Trophoblast cell (in vitro differentiated cells and primary cell): ENCODE results near the gene GPR173.

Source experiments
- DNase-seq, 2 donors: peaks; one replicate each; pipeline ENCODE4 v3.0.0-alpha.2; 2016
- H2AFZ ChIP-seq: 2 replicates; pipeline ENCODE4 v1.6.1; 2013; ENCODE audit warnings: low read length, moderate library complexity, mild to moderate bottlenecking; ENCODE audit not compliant: insufficient read depth, poor library complexity
- H2AK5ac ChIP-seq: 2 replicates; pipeline ENCODE4 v1.6.1; 2013; ENCODE audit warnings: mild to moderate bottlenecking, low read length
- H2BK120ac ChIP-seq: 2 replicates; pipeline ENCODE4 v1.6.1; 2013; ENCODE audit warnings: low read length, mild to moderate bottlenecking, moderate library complexity; ENCODE audit not compliant: insufficient read depth, poor library complexity
- H2BK12ac ChIP-seq: 2 replicates; pipeline ENCODE4 v1.6.1; 2013; ENCODE audit warnings: mild to moderate bottlenecking, low read length, moderate library complexity
- H2BK5ac ChIP-seq: 2 replicates; pipeline ENCODE4 v1.6.1; 2013; ENCODE audit warnings: low read length, low read depth, moderate library complexity, mild to moderate bottlenecking; ENCODE audit not compliant: poor library complexity
- H3K14ac ChIP-seq: 2 replicates; pipeline ENCODE4 v1.6.1; 2013; ENCODE audit warnings: mild to moderate bottlenecking, low read length
- H3K18ac ChIP-seq: 2 replicates; pipeline ENCODE4 v1.6.1; 2013; ENCODE audit warnings: mild to moderate bottlenecking, low read length
- H3K23ac ChIP-seq: 2 replicates; pipeline ENCODE4 v1.6.1; 2013; ENCODE audit warnings: low read length
- H3K27ac ChIP-seq: 2 replicates; pipeline ENCODE4 v1.5.1; 2013; ENCODE audit warnings: low read depth, mild to moderate bottlenecking, inconsistent platforms, low read length, moderate library complexity
- H3K27me3 ChIP-seq: 2 replicates; pipeline ENCODE4 v1.6.1; 2013; ENCODE audit warnings: inconsistent platforms, mild to moderate bottlenecking, low read length, moderate library complexity; ENCODE audit not compliant: insufficient read depth
- H3K36me3 ChIP-seq, 2 experiments: 1 replicate in 1 of 2; 2 replicates in 1 of 2; pipeline ENCODE4 v1.6.1; 2013; ENCODE audit warnings: low read length in 2 of 2, mild to moderate bottlenecking in 2 of 2, moderate library complexity in 1 of 2; ENCODE audit not compliant: insufficient read depth in 2 of 2, control insufficient read depth in 1 of 2
- H3K4ac ChIP-seq: 2 replicates; pipeline ENCODE4 v1.6.1; 2013; ENCODE audit warnings: low read depth, mild to moderate bottlenecking, low read length, moderate library complexity
- H3K4me1 ChIP-seq, 2 experiments: 1 replicate in 1 of 2; 2 replicates in 1 of 2; pipeline ENCODE4 v1.6.1; 2013; ENCODE audit warnings: low read length in 2 of 2, mild to moderate bottlenecking in 2 of 2, moderate library complexity in 1 of 2; ENCODE audit not compliant: insufficient read depth in 2 of 2, control insufficient read depth in 1 of 2
- H3K4me2 ChIP-seq: 2 replicates; pipeline ENCODE4 v1.6.1; 2013; ENCODE audit warnings: inconsistent platforms, mild to moderate bottlenecking, low read length, moderate library complexity
- H3K4me3 ChIP-seq: 2 replicates; pipeline ENCODE4 v1.5.1; 2013; ENCODE audit warnings: mild to moderate bottlenecking, low read depth, low read length, inconsistent platforms
- H3K79me1 ChIP-seq: one replicate; pipeline ENCODE4 v1.6.1; 2013; ENCODE audit warnings: low read length
- H3K79me2 ChIP-seq: 2 replicates; pipeline ENCODE4 v1.6.1; 2013; ENCODE audit warnings: low read length, mild to moderate bottlenecking; ENCODE audit not compliant: control insufficient read depth, insufficient read depth, poor library complexity
- H3K9ac ChIP-seq: 2 replicates; pipeline ENCODE4 v1.6.1; 2013; ENCODE audit warnings: mild to moderate bottlenecking, low read length
- H3K9me3 ChIP-seq: 2 replicates; pipeline ENCODE4 v1.6.1; 2013; ENCODE audit warnings: low read depth, mild to moderate bottlenecking, control low read depth, inconsistent platforms, low read length; ENCODE audit not compliant: insufficient read depth
- H4K12ac ChIP-seq: 2 replicates; pipeline ENCODE4 v1.6.1; 2013; ENCODE audit warnings: low read depth, mild to moderate bottlenecking, low read length, moderate library complexity
- H4K8ac ChIP-seq: 2 replicates; pipeline ENCODE4 v1.6.1; 2013; ENCODE audit warnings: low read depth, mild to moderate bottlenecking, low read length, moderate library complexity
- H4K91ac ChIP-seq: one replicate; pipeline ENCODE4 v1.6.1; 2013; ENCODE audit warnings: low read depth, mild to moderate bottlenecking, low read length, moderate library complexity
- WGBS: extraction: QIAGEN DNeasy Blood & Tissue Kit; methylation state at CpG from one replicate; pipeline ENCODE4 v1.1.7; 2013; ENCODE audit warnings: missing lambda C conversion rate; ENCODE audit not compliant: insufficient read length, insufficient coverage; ENCODE audit errors: extremely low coverage; 5-methylcytosine and 5-hydroxymethylcytosine counted together

The GPR173 gene

GRCh38 chrX:53047228-53047627, 1.4 kb upstream of the GPR173 start:
- no peak overlapping the region for H2BK120ac ChIP-seq
- H3K4ac ChIP-seq = no peak overlapping the region
- H2BK5ac ChIP-seq = no peak overlapping the region
- H3K9me3 ChIP-seq = no peaks in the 10 kb centered on the region
- H3K4me3 ChIP-seq = no peak overlapping the region
- H4K12ac ChIP-seq = no peak overlapping the region
- H3K23ac ChIP-seq = no peak overlapping the region
- no peak overlapping the region for H2AFZ ChIP-seq
- H3K4me2 ChIP-seq = no peak overlapping the region
- no peaks in the 10 kb centered on the region for H3K79me1 ChIP-seq
- H3K27ac ChIP-seq = no peak overlapping the region
- no peaks in the 10 kb centered on the region for H3K4me1 ChIP-seq
- H2AK5ac ChIP-seq = no peak overlapping the region
- no peak overlapping the region for H2BK12ac ChIP-seq
- H3K14ac ChIP-seq = no peak overlapping the region
- no peaks in the 10 kb centered on the region for H3K36me3 ChIP-seq
- H4K91ac ChIP-seq = no peak overlapping the region
- DNase-seq = no peak
- no peak overlapping the region for H3K18ac ChIP-seq
- no peaks in the 10 kb centered on the region for H3K79me2 ChIP-seq
- no peaks in the 10 kb centered on the region for H3K27me3 ChIP-seq
- H4K8ac ChIP-seq = no peak overlapping the region
- WGBS = no CpG with 5 or more reads among the region's 6 CpGs
- no peak overlapping the region for H3K9ac ChIP-seq

DNA sequence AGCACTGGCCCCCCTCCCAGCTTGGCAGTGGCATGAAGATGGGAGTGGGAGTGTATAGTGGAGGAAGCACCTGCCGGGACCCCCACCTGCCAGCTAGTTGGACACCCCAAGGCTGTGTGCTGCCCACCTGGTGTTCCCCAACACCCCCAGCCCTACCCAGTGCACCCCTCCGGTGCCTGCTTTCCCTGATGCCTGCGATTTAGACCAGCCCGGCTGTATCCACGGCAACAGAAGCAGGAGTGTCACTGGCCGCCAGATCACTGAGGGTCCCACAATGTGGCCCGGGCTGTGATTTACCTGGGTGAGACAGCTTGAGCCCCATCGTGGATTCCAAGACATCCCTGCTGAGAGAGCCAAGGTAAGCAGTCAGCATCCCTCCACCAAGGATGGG, 533 bp downstream of the GPR173 start:
- H3K27ac ChIP-seq = no peak overlapping the region
- H2AFZ ChIP-seq = no peak overlapping the region
- no peak overlapping the region for H3K18ac ChIP-seq
- no peak for DNase-seq
- no peak overlapping the region for H3K4ac ChIP-seq
- no peak overlapping the region for H3K23ac ChIP-seq
- H3K27me3 ChIP-seq = no peaks in the 10 kb centered on the region
- no peak overlapping the region for H2BK12ac ChIP-seq
- H4K12ac ChIP-seq = no peak overlapping the region
- H4K8ac ChIP-seq = no peak overlapping the region
- H3K4me2 ChIP-seq = no peak overlapping the region
- no peaks in the 10 kb centered on the region for H3K79me1 ChIP-seq
- H3K79me2 ChIP-seq = no peaks in the 10 kb centered on the region
- no peak overlapping the region for H2BK5ac ChIP-seq
- no peak overlapping the region for H2AK5ac ChIP-seq
- H4K91ac ChIP-seq = no peak overlapping the region
- H2BK120ac ChIP-seq = no peak overlapping the region
- no peak overlapping the region for H3K14ac ChIP-seq
- no peaks in the 10 kb centered on the region for H3K4me1 ChIP-seq
- no peaks in the 10 kb centered on the region for H3K9me3 ChIP-seq
- no peaks in the 10 kb centered on the region for H3K36me3 ChIP-seq
- no peak overlapping the region for H3K9ac ChIP-seq
- no CpG with 5 or more reads among the region's 8 CpGs for WGBS
- H3K4me3 ChIP-seq = no peak overlapping the region

DNA sequence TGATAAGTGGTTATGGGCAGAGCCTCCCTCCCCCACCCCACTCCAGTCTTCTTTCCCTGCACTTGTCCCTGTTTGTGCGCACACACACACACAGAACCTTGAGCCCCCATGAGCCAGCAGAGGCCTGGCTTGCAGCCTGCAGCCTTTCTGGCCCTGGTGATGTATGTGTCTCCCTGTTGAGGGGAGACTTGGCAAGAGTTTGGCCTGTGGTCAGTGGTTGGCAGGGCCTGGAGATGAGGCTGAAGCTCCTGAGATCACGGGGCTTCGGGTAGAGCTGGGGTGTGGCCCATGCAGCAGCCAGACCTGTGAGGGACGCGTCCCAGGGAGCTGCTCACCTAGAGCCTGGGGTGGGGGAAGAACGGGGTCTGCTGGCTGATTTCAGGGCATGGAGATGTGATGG, 2.3 kb downstream of the GPR173 start:
- no peak for DNase-seq
- no peak overlapping the region for H4K91ac ChIP-seq
- H3K79me1 ChIP-seq = no peaks in the 10 kb centered on the region
- no peak overlapping the region for H3K14ac ChIP-seq
- no peak overlapping the region for H2AK5ac ChIP-seq
- H3K36me3 ChIP-seq = no peaks in the 10 kb centered on the region
- no peak overlapping the region for H3K27ac ChIP-seq
- H3K9ac ChIP-seq = no peak overlapping the region
- no peaks in the 10 kb centered on the region for H3K79me2 ChIP-seq
- no peak overlapping the region for H3K4ac ChIP-seq
- H3K23ac ChIP-seq = no peak overlapping the region
- WGBS = no CpG with 5 or more reads among the region's 6 CpGs
- no peak overlapping the region for H4K12ac ChIP-seq
- no peaks in the 10 kb centered on the region for H3K9me3 ChIP-seq
- no peak overlapping the region for H3K18ac ChIP-seq
- H3K4me1 ChIP-seq = no peaks in the 10 kb centered on the region
- H2AFZ ChIP-seq = no peak overlapping the region
- H3K4me3 ChIP-seq = no peak overlapping the region
- H3K27me3 ChIP-seq = no peaks in the 10 kb centered on the region
- no peak overlapping the region for H2BK12ac ChIP-seq
- H3K4me2 ChIP-seq = no peak overlapping the region
- no peak overlapping the region for H2BK120ac ChIP-seq
- no peak overlapping the region for H2BK5ac ChIP-seq
- H4K8ac ChIP-seq = no peak overlapping the region

DNA sequence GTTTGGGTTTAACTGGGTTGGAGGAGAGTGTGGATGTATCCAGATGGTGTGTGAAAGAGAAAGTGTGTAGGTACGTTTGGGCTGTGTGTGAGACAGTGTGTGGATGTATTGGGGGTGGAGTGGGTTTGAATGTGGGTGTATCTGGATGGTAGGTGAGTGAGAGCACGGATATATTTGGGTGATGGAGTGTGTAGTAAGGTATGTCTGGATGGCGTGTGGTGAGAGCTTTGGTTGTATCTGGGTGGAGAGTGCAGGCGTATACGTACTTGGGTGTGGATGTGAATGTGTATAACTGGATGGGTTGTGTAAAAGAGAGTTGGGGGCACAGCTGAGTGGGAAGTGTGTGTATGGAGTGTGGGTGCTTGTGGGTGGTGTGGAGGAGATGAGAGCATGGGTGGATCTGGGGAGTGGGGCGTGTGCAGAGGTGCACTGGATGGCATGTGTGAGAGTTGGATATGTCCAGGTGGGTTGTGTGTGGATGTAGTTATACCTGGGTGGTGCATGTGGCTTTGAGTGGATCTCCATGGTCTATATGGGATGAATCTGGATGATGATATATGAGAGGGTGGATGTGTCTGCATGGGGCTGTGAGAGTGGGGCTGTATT, 6.8 kb downstream of the GPR173 start:
- Histone ChIP-seq H2AK5ac (no peak overlapping the region), H2BK12ac (no peak overlapping the region), H3K4me3 (no peak overlapping the region), H3K27ac (no peak overlapping the region), H3K36me3 (no peaks in the 10 kb centered on the region), H3K14ac (no peak overlapping the region), H2AFZ (no peak overlapping the region), H3K27me3 (no peaks in the 10 kb centered on the region), H4K8ac (no peak overlapping the region), H2BK120ac (no peak overlapping the region), H3K4me1 (no peaks in the 10 kb centered on the region), H3K79me1 (no peaks in the 10 kb centered on the region), H3K23ac (no peak overlapping the region), H3K9me3 (no peaks in the 10 kb centered on the region), H3K18ac (no peak overlapping the region), H2BK5ac (no peak overlapping the region), H3K4me2 (no peak overlapping the region), H4K91ac (no peak overlapping the region), H3K79me2 (no peaks in the 10 kb centered on the region), H3K9ac (no peak overlapping the region), H4K12ac (no peak overlapping the region), H3K4ac (no peak overlapping the region)
- DNase-seq = no peak
- WGBS = 100% methylated on average over 3 of the region's 6 CpGs
